Uterus (tissue), 4 donors: ENCODE data around the gene CD47. TPM values are rescaled to one million over a fixed set of nuclear protein-coding genes. Genes with fewer than 3 reads are reported as not detected.

Experiments
- DNase-seq, 2 donors: peaks; one replicate each; pipeline ENCODE4 v3.0.0-alpha.2; 2019 to 2020
- H3K27ac ChIP-seq, 2 donors: fragments of 200-600 bp; sonication (generic); 1 replicate in 1 of 2; 2 replicates in 1 of 2; pipeline ENCODE4 v1.5.1; 2016 to 2018
- H3K27me3 ChIP-seq, 2 donors: fragments of 200-600 bp; sonication (generic); one replicate each; pipeline ENCODE4 v1.5.1; 2018 to 2019; ENCODE audit warnings: control low read depth in 1 of 2
- H3K36me3 ChIP-seq, 2 donors: fragments of 200-600 bp; sonication (generic); one replicate each; pipeline ENCODE4 v1.5.1; 2019; ENCODE audit warnings: control low read depth in 1 of 2
- H3K4me1 ChIP-seq, 2 donors: fragments of 200-600 bp; sonication (generic); one replicate each; pipeline ENCODE4 v1.5.1; 2018 to 2019; ENCODE audit warnings: control low read depth in 1 of 2
- H3K4me3 ChIP-seq, 2 donors: fragments of 200-600 bp; sonication (generic); 1 replicate in 1 of 2; 2 replicates in 1 of 2; pipeline ENCODE4 v1.5.1; 2018 to 2019; ENCODE audit warnings: mild to moderate bottlenecking in 1 of 2
- H3K9me3 ChIP-seq, 2 donors: fragments of 200-600 bp; sonication (generic); one replicate each; pipeline ENCODE4 v1.5.1; 2019; ENCODE audit warnings: control low read depth in 1 of 2
- POLR2A ChIP-seq, 2 donors: fragments of 450-650 bp; IDR thresholded peaks; one replicate each; pipeline ENCODE4 v1.6.1; 2016; ENCODE audit warnings: antibody characterized with exemption in 2 of 2, mild to moderate bottlenecking in 1 of 2, moderate library complexity in 1 of 2
- intact Hi-C: fragments of 100-400 bp; cut with DNase I; formaldehyde crosslinking; loops from one replicate; pipeline ENCODE4 v1.15.1; 2023; ENCODE audit warnings: low total_unique reads
- total RNA-seq, 4 donors: library from RNA; depleted of rRNA in 3 of 4; stranded (reverse); fragments of >200 nt in 3 of 4; gene quantifications; one replicate each; pipeline versions ENCODE4 v1.1.0 to v1.2.4, GENCODE V29; 2014 to 2023
- TF ChIP-seq, protein P1 (sequence below), 4 experiments: fragments of 200-600 bp in 2 of 4; fragments of 450-650 bp in 2 of 4; sonication (generic) in 2 of 4; IDR thresholded peaks; one replicate each; pipeline ENCODE4 v1.5.1; 2016 to 2019; ENCODE audit warnings: antibody characterized with exemption in 4 of 4, mild to moderate bottlenecking in 2 of 4, moderate library complexity in 1 of 4
- donor health status: DM: yes; HTN: yes; CAD: no.

CD47 gene
- total RNA-seq, 4 donors from 2014 or later: 29.2 to 210 (median 67.1) TPM

DNA sequence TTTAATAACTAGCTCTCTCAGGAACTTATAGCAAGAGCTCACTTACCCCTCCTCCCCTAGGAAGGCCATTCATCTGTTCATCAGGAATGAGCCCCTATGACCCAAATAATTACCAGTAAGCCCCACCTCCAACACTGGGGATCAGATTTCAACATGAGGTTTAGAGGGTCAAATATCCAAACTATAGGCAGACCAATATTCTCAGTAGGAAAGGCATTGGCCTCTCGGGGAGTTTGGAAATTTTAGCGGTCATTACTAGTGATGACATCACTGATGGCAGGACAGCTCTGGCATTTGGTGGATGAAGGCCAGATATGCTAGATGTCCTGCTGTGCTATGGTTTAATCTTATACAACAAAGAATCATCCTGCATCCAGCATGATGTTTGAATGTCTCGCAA, 15.2 kb upstream of the CD47 start:
- DNase-seq: no peak
- Histone ChIP-seq H3K27me3 (no peaks in the 10 kb centered on the region), H3K36me3 (no peaks in the 10 kb centered on the region), H3K4me3 (no peak overlapping the region), H3K4me1 (no peaks in the 10 kb centered on the region), H3K9me3 (no peaks in the 10 kb centered on the region), H3K27ac (no peak overlapping the region)
- intact Hi-C loops: no loop called here
- no peak for TF ChIP-seq POLR2A (IDR thresholded peaks at IDR 0.05)

DNA sequence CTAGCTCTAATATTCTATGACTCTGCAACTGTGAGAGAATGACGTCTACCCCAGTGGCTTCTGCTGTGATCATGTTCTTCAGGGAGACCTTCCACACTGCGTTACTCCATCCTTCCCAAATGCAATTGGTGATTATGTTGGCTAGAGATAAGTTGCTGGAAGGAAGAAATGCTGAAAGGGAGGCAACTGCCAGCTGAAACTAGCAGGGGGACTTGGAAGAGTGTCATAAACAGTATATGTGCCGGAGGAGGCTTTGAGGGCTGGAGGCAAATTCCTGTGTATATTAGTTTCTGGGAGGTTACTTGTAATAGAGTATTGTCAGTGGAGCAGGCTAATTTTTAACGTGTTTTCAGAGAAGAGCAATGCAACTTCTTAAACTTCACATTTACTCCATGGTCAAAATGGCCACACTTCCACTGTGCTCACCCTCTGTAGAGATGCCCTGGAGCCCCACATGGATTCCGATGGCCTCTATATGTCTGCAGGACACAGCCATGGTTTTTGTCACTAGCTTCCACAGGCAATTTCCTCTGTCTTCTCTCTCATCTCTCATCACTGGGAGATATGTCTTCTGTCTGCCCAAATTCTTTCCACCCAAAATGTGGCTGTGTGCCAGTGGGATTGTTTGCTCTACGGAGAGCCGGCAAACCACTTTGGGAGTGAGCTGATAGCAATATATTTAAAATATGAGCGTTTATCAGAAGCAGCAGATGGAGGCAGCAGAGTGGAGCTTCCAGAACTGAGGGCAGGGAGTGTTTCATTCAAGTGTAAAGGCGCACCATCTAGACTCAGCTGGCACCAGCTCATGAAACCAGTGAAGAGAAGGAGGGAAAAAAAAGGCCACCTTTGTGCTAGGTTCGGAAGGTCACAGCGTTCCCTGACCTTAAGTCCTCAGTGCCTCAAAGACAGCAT, 13.3 kb upstream of the CD47 start:
- intact Hi-C loops: no loop called here
- H3K9me3 ChIP-seq: no peaks in the 10 kb centered on the region
- H3K27ac ChIP-seq: no peak overlapping the region
- H3K4me3 ChIP-seq: no peak overlapping the region
- no peaks in the 10 kb centered on the region for H3K36me3 ChIP-seq
- H3K27me3 ChIP-seq: no peaks in the 10 kb centered on the region
- no peak for TF ChIP-seq POLR2A (IDR thresholded peaks at IDR 0.05)
- TF ChIP-seq, protein P1, sequence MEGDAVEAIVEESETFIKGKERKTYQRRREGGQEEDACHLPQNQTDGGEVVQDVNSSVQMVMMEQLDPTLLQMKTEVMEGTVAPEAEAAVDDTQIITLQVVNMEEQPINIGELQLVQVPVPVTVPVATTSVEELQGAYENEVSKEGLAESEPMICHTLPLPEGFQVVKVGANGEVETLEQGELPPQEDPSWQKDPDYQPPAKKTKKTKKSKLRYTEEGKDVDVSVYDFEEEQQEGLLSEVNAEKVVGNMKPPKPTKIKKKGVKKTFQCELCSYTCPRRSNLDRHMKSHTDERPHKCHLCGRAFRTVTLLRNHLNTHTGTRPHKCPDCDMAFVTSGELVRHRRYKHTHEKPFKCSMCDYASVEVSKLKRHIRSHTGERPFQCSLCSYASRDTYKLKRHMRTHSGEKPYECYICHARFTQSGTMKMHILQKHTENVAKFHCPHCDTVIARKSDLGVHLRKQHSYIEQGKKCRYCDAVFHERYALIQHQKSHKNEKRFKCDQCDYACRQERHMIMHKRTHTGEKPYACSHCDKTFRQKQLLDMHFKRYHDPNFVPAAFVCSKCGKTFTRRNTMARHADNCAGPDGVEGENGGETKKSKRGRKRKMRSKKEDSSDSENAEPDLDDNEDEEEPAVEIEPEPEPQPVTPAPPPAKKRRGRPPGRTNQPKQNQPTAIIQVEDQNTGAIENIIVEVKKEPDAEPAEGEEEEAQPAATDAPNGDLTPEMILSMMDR (IDR thresholded peaks at IDR 0.05): no peak
- DNase-seq: peak; percentile 32 to 46
- no peaks in the 10 kb centered on the region for H3K4me1 ChIP-seq

DNA sequence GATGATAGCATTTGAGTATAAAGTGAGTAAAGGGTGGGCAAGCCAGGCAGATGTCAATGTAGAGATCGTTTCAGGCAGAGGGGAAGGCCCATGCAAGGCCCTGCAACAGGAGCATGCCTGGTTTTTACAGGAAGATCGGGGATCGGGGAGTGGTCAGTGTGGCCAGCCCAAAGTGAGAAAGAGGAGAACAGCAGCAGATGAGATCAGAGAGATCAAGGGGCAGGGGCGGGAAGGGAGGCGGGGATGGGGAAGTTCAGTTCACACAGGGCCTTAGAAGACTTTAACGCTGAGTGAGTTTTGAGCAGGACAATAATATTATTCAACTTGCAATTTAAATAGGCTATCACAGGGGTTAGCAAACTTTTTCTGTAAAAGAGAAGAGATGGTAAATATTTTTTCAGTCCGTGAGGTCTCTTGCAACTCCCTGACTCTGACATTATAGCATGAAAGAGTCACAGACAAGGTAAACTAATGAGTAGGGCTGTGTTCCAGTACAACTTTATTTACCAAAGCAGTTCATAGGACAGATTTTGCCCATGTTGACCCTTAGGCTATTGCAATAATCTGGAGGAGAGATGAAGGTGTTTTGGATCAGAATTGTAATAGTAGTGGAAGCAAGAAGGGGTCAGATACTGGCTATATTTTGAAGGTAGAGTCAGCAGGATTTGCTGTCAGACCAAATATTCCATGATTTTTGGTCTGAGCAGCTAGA, 12.4 kb upstream of the CD47 start:
- Histone ChIP-seq H3K4me1 (no peaks in the 10 kb centered on the region), H3K27ac (no peak overlapping the region), H3K9me3 (no peaks in the 10 kb centered on the region), H3K4me3 (no peak overlapping the region), H3K36me3 (no peaks in the 10 kb centered on the region), H3K27me3 (no peaks in the 10 kb centered on the region)
- no peak for DNase-seq
- TF ChIP-seq, protein P1 (IDR thresholded peaks at IDR 0.05): no peak
- TF ChIP-seq POLR2A (IDR thresholded peaks at IDR 0.05): no peak
- intact Hi-C loops: no loop called here

DNA sequence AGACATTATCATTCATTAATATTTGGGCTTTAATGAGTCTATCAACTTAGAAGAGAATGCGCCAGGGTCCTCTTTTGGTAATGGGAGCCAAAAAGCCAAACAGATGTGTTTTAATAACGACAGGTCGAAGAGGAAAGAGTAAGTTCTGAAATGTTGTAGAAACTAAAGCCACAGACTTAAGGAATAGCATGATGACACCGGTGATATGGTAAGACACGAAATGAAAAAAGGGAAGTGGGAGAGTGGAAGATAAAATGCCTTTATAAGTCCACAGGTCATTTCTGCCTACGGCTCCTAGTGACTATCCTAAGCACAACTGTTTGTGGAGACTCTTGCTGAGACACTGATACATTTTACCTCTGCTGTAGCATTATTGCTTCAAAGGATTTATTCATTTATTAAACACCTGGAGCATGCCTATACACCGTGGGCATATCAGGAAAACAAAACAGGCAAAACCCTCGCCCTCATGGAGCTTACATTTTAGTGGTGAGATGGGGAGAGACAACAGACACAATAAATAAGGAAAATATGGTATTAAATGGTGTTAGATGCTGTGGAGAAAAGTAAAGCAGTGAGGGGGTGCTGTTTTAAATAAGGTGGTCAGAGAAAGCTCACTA, 11.7 kb upstream of the CD47 start:
- no peak for DNase-seq
- H3K27ac ChIP-seq: no peak overlapping the region
- no peaks in the 10 kb centered on the region for H3K9me3 ChIP-seq
- no peaks in the 10 kb centered on the region for H3K4me1 ChIP-seq
- TF ChIP-seq POLR2A (IDR thresholded peaks at IDR 0.05): no peak
- TF ChIP-seq, protein P1 (IDR thresholded peaks at IDR 0.05): no peak
- H3K36me3 ChIP-seq: no peaks in the 10 kb centered on the region
- no peaks in the 10 kb centered on the region for H3K27me3 ChIP-seq
- intact Hi-C loops: no loop called here
- H3K4me3 ChIP-seq: no peak overlapping the region

DNA sequence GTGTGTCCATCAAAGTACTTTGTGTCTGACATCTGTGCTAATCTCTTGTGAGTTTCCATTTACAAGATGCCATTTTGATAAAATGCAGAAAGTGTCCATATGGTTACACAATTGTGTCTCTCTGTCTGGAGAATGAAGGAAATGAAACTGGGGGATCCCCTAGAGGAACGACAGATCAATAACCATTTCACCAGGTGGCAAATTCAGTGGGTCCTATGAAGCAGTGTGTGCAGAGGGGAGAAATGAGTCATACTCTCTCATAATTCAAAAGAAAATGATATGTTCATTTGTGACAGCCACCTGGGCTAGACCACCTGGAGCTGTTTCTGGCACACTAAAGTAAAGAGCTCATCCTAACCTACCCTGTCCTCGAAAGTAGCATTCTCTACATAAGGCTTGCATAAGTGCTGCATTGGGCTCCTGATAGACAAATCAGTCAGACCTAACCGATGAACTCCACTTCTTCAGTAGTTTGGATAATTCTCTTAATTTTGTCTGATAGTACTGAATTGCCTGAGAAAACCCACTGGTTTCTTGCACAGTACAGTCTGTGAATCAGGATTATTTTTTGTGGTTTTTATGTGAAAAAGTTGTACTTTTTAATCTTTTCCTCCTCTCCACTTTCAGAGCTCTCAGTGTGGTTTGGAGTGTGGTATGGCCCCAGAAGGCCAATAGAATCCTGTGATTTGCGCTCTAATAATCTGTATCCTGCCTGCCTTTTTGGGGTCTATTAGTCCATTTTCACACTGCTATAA, 10.3 kb upstream of the CD47 start:
- TF ChIP-seq POLR2A (IDR thresholded peaks at IDR 0.05): no peak
- TF ChIP-seq, protein P1 (IDR thresholded peaks at IDR 0.05): no peak
- intact Hi-C loops: no loop called here
- no peak for DNase-seq
- Histone ChIP-seq H3K36me3 (no peaks in the 10 kb centered on the region), H3K4me1 (no peaks in the 10 kb centered on the region), H3K27me3 (no peaks in the 10 kb centered on the region), H3K27ac (no peak overlapping the region), H3K4me3 (no peak overlapping the region), H3K9me3 (no peaks in the 10 kb centered on the region)
